GM19099 (cell line): ENCODE measurements around the gene GTF2A1.

ENCODE experiments used
- POLR2A ChIP-seq: IDR thresholded peaks from 3 replicates; pipeline ENCODE4 v1.6.1; 2011; ENCODE audit warnings: low read depth; ENCODE audit not compliant: insufficient read length; ENCODE audit errors: extremely low read depth

GTF2A1 gene

DNA sequence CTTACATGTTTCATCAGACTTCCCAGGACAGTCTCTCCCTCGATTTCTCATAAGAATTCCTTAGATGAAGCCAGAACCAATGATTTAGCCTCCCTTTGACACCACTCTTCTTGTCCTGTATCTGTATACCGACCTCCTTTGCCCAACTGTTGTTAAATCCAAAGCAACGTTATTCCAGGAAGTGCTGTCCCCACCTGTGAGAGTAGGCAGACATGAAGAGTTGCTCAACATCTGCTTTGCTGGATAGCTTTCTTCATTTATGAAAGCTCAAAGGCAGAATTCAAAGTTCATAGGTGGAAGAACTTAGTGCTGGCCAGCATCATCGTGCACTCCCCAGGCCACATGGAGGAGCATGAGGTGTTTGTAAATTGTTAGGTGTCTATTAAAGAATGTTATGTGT, 55.6 kb downstream of the GTF2A1 start:
- TF ChIP-seq POLR2A = no peak

DNA sequence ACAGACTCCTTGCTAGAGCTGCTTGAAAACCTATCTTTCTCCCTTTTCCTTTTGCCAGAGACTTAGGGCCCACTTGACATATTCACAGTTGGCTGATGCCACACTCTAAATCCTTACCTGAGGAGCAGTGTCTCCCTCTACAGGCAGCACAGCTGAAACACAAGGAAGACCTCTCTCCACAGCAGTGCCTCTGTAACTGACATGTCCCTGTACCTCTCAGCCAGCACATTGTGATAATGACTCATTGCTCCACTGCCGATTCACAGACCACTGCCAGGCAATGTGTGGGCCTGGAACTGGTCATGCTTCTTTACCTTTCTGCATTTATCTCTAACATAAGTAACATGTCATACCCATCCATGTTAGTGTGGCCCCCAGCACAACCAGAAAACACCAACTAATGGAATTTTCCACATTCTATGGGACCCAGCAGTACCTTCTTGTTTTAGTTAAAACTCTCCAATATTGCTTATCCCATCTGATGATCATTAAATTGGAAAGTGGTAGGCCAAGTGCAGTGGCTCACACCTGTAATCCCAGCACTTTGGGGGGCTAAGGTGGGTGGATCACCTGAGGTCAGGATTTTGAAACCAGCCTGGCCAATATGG, 56.5 kb downstream of the GTF2A1 start:
- TF ChIP-seq POLR2A = no peak

DNA sequence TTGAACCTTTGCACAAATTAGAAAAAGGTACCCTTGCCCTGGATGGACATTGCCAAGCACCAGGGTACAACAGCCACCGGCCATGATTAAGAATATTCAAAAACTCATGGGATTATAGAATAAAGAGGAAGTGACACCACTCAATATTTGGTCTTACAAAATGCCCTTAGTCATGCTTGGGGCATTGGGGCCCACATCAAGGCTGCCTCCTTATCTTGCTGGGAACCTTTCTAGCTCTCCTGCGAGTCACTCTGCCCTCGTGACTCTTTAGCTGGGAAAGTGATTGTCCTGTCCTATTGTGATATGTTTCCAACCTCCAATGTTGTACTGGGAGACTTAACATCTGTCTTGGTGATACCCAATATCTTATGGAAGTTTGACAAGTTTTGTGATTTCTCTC, 57.8 kb downstream of the GTF2A1 start:
- no peak for TF ChIP-seq POLR2A

DNA sequence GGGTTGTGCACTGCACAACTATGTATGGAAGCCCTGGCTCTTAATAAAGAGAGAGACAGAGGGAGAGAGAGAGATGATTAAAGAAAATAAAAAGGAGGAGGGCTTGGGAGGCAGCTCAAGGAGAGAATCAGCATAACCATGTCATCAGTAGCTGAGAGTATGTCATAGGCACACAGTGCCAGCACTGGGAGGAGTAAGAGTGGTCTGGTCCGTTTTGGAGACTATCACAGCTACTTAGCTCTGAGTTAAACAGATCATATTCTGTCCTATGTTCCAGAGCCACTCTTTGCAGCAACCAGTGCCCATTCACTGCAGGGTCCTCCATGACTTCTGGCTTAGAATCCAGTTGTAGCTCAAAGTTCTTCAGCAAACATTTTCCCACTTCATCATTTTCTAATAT, 59.0 kb downstream of the GTF2A1 start:
- TF ChIP-seq POLR2A = no peak

DNA sequence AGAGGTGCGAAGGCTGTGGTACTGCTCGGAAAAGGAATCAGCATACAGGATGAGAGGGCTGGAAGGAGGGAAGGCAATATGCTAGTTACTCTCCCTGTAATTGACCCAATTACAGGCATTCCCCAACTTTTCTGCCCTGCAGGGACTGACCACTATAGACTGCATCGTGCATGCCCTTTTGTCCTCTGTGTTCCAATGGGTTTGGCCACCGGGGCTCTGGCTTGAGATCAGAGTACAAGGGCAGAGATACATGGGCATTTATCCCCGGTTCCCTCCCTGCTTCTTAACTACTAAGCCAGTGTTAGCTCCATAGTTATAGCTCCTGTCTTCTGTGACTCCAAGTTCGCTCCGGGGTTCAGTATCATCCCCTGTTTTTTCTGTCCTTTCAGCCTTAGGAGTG, 59.7 kb downstream of the GTF2A1 start:
- TF ChIP-seq POLR2A = no peak

DNA sequence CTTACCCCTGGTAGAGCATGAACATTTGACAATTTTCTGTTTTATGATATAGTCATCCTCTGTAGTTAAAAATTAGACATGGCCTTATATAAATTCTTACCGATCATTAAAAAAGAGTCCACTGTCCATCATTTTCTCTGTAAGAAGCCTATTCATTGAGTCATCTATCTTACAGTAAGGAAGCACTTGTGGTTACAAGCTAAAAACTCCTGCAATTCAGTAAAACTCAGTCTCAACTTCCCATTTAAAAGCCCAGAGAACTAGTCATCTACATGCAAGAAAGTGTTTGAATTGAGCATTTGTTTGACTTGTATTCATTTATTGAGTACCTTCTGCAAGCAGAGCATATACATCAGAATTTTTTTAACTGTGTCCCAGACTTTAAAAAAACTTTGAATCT, 63.3 kb downstream of the GTF2A1 start:
- TF ChIP-seq POLR2A = no peak

DNA sequence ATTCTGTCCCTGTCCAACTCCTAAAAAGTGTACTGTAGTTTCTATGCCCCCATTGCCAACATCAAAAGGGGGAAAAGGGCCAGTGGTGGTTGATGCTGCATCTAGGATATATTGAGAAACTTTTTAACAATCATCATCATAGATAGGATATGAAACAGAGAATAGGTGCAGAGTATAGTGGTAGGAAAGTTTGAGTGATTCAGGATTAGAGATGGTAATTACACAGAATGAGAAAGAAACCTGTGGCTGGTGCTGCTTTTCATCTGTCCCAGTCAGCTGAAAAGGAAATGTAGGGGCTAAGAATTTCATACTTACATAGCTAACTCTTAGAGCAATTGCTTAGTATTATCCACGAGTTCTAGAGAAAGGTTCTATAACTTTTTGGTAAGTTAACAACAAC, 67.6 kb downstream of the GTF2A1 start:
- TF ChIP-seq POLR2A = no peak

DNA sequence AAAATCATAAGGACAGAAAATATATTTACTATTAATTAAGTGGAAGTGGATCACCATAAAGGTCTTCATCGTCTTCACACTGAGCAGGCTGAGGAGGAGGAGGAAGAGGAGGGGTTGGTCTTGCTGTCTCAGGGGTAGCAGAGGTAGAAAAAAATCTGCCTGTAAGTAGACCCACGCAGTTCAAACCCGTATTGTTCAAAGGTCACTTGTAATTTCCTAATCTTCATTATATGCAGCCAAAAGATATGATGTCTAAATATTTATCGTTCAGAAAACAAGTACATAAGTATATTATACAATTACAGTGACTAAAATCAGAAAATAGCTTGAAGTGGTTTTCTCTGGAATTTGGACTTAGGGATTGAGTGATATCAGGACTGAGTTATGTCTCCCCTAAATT, 72.1 kb downstream of the GTF2A1 start:
- no peak for TF ChIP-seq POLR2A

DNA sequence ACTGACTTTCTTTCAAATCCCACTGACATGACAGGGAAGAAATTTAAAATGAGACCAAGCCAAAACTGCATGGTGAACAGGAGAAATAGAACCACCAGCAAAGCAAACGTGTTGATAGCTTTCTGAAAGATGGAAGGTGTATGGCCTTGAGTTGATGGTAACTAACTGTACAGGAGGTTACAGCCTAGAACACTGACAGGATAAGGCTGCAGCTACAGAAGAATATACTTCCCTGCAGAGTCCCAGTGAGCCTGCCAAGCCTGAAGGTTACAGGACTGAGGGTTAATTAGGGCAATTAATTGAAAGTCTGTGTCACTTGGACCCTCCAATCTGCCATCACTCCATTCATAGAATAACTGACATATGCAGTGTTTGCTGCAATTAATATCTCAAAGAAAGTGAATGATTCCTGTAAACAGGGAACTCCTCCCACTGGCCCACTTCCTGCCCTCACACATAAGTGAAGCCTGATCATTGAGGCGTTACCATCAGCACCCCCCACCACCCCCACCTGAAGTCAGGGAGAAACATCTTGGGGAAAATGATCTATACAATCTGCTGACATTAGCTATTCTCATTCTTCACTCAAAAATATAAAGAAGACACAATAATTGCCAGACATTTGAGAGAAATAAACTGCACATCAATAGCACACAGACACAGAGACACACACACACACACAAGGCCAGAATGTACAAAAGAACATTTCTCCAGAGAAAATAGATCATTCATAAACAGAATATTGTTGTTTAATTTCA, 73.4 kb downstream of the GTF2A1 start:
- TF ChIP-seq POLR2A = no peak

DNA sequence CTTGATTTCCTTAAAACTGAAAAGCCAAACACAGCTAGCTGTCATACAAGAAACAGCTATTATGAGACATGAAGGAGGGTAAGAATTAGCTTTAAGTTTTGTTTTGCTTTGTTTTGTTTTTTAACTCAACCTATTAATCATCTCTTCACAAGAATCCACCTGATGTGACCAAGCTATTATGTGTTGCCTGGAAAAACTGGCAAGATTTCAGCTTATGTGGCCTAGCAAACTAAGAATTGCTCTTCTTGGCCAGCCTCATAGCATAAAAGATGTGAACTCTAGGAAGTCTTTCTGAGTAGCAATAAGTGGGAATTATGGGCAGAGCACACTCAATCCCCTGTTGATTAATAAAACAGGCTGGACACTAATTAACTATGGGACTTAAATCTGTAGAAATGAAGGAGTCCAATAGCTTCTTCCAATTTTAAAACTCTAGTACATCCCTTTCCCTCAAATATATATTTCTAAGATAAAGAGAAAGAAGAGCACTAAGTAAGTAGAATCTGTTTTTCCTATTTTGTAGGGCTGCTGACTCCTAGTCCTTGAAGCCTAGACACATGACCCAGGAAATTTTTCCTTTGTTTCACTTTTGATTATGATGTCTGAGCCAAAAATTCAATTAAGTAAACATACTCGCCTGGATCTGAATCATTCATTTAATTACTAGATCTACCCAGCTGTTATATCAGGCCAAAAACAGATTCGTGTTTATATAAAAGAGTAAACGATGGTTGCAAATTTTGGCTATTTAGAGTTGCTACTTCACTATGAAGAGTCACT, 75.7 kb downstream of the GTF2A1 start:
- TF ChIP-seq POLR2A = no peak

DNA sequence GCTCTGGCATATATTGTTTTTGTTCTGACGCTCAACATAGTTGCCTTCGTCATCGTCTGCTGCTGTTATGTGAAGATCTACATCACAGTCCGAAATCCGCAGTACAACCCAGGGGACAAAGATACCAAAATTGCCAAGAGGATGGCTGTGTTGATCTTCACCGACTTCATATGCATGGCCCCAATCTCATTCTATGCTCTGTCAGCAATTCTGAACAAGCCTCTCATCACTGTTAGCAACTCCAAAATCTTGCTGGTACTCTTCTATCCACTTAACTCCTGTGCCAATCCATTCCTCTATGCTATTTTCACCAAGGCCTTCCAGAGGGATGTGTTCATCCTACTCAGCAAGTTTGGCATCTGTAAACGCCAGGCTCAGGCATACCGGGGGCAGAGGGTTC, 77.0 kb downstream of the GTF2A1 start:
- no peak for TF ChIP-seq POLR2A

DNA sequence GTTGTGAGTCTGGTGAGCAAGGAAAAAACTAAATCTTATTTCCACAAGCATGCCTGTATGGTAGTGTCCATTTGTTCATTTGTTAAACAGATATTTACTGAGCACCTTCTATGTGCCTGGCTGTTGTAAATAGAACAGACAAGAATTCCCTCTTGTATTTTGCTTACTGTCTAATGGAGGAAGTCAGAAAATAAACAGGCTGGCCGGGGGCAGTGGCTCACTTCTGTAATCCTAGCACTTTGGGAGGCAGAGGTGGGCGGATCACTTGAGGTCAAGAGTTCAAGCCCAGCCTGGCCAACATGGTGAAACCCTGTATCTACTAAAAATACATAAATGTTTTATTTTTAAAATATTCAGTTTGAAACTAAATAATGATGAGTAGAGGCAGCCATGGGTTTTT, 79.3 kb downstream of the GTF2A1 start:
- TF ChIP-seq POLR2A = no peak

DNA sequence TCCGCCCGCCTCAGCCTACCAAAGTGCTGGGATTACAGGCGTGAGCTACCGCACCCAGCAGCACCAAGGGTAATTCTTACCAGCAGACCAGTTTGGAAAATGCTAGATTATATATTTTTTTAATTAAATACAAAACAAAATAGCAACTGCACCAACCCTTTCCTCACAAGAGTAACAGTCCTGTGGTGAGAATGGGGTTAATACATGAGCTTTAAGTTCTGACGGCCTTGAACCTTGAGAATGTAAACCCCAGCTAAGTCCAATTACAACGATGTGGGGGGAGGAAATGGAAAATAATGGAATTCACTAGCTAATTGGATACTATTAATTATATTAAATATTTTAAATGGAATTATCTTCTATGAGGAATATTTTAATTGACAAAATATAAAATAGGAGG, 82.3 kb downstream of the GTF2A1 start:
- no peak for TF ChIP-seq POLR2A

DNA sequence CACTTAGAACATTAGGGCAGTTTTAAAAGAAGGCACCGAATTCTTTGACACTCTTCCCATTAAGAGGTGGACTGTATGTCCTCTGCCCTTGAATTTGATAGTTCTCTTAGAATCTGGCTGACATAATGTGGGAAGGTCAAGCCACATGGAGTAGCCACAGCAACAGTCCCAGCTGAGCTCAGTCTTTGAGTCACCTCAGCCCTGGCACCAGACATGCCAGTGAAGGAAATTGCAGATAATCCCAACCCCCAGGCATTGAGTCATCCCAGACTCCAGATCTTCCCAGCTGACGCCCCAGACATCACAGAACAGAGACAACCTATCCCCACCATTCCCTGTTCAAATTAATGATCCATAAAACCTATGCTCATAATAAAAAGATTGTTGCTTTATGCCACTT, 83.4 kb downstream of the GTF2A1 start:
- TF ChIP-seq POLR2A = no peak

DNA sequence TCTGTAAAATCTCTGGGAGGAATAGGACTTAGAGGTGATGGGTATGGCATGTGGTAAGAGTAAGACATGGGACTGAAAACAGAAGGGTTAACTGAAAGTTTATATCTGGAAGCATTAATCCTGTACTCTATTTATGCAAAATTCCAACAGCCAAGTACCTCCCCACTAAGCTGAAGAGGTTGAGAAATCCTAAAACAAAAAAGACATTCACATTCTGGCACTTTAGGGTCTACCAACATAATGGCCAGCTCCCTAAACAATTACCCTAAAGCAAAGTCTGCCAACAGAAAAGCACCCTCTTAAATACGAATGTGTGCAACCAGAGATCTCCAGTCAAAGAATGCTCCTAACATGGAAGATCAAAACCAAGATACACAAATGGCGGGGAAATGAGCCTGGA, 87.4 kb downstream of the GTF2A1 start:
- TF ChIP-seq POLR2A = no peak

DNA sequence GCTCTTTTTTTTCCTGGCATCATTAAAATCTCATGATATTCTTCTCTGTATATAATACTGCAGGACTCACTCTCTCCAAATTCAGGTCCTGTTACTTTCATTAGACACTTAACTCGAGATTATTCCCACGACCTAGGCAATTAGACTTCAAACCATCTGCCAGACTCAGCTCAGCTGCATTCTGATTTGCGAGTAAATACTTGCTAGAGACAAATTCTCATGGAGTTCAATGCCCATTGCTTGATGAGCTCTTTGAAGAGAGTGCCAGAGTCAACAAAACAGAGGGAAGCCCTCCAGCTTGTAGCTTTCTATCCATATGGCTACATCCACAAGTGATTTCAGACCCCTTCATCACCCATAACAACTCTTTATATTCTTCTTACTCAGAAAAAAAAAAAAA, 88.3 kb downstream of the GTF2A1 start:
- no peak for TF ChIP-seq POLR2A
